H9 (cell line): ENCODE measurements around the gene FPR1. TPM values are rescaled to one million over a fixed set of nuclear protein-coding genes. Genes with fewer than 3 reads are reported as not detected.

Experiments
- DNase-seq: peaks from one replicate; pipeline ENCODE4 v3.0.0-alpha.2; 2017
- H2AFZ ChIP-seq: one replicate; pipeline ENCODE4 v1.6.1; 2013; ENCODE audit warnings: mild to moderate bottlenecking, low read length, control low read depth, moderate library complexity
- H2AK5ac ChIP-seq: 2 replicates; pipeline ENCODE4 v1.6.1; 2013; ENCODE audit warnings: low read length, control low read depth, mixed read lengths; ENCODE audit not compliant: insufficient read length
- H2BK120ac ChIP-seq: one replicate; pipeline ENCODE4 v1.6.1; 2013; ENCODE audit warnings: low read depth, mild to moderate bottlenecking, low read length, control low read depth, inconsistent platforms; ENCODE audit not compliant: poor library complexity, severe bottlenecking
- H2BK12ac ChIP-seq: 2 replicates; pipeline ENCODE4 v1.6.1; 2013; ENCODE audit warnings: low read length, control low read depth, mixed read lengths, low read depth; ENCODE audit not compliant: insufficient read length
- H2BK15ac ChIP-seq: 2 replicates; pipeline ENCODE4 v1.6.1; 2013; ENCODE audit warnings: low read depth, low read length, control low read depth
- H2BK20ac ChIP-seq: one replicate; pipeline ENCODE4 v1.6.1; 2013; ENCODE audit warnings: low read depth, mild to moderate bottlenecking, low read length, control low read depth, inconsistent platforms; ENCODE audit not compliant: poor library complexity, severe bottlenecking
- H2BK5ac ChIP-seq: 2 replicates; pipeline ENCODE4 v1.6.1; 2013; ENCODE audit warnings: low read length, control low read depth, mixed read lengths; ENCODE audit not compliant: insufficient read length
- H3K14ac ChIP-seq: 2 replicates; pipeline ENCODE4 v1.6.1; 2013; ENCODE audit warnings: low read length, control low read depth; ENCODE audit not compliant: insufficient read depth
- H3K18ac ChIP-seq: 2 replicates; pipeline ENCODE4 v1.6.1; 2013; ENCODE audit warnings: low read depth, mild to moderate bottlenecking, mixed read lengths, low read length, control low read depth; ENCODE audit not compliant: insufficient read length
- H3K23ac ChIP-seq: 2 replicates; pipeline ENCODE4 v1.6.1; 2013; ENCODE audit warnings: low read length, control low read depth, mixed read lengths, low read depth; ENCODE audit not compliant: insufficient read length
- H3K23me2 ChIP-seq: 2 replicates; pipeline ENCODE4 v1.6.1; 2013; ENCODE audit warnings: low read depth, mild to moderate bottlenecking, mixed read lengths, low read length, control low read depth; ENCODE audit not compliant: insufficient read length, poor library complexity, severe bottlenecking
- H3K27ac ChIP-seq: 2 replicates; pipeline ENCODE4 v1.5.1; 2013; ENCODE audit warnings: low read length, control low read depth, mixed read lengths, low read depth; ENCODE audit not compliant: insufficient read length
- H3K27me3 ChIP-seq: 2 replicates; pipeline ENCODE4 v1.6.1; 2013; ENCODE audit warnings: low read length, control low read depth, inconsistent platforms; ENCODE audit not compliant: insufficient read depth
- H3K4ac ChIP-seq: 2 replicates; pipeline ENCODE4 v1.6.1; 2013; ENCODE audit warnings: low read depth, mild to moderate bottlenecking, control low read depth, inconsistent platforms, low read length, moderate library complexity
- H3K4me1 ChIP-seq: 2 replicates; pipeline ENCODE4 v1.6.1; 2013; ENCODE audit warnings: low read length, control low read depth, inconsistent platforms; ENCODE audit not compliant: insufficient read depth
- H3K4me2 ChIP-seq: 2 replicates; pipeline ENCODE4 v1.6.1; 2013; ENCODE audit warnings: low read length, control low read depth, mixed read lengths; ENCODE audit not compliant: insufficient read length, insufficient read depth
- H3K56ac ChIP-seq: 2 replicates; pipeline ENCODE4 v1.6.1; 2013; ENCODE audit warnings: low read depth, mild to moderate bottlenecking, mixed read lengths, low read length, control low read depth; ENCODE audit not compliant: insufficient read length
- H3K79me1 ChIP-seq: 2 replicates; pipeline ENCODE4 v1.6.1; 2013; ENCODE audit warnings: low read depth, mild to moderate bottlenecking, moderate library complexity, low read length, control low read depth, inconsistent platforms; ENCODE audit not compliant: insufficient read depth, poor library complexity, severe bottlenecking
- H3K79me2 ChIP-seq: 2 replicates; pipeline ENCODE4 v1.6.1; 2013; ENCODE audit warnings: low read length, control low read depth, inconsistent platforms; ENCODE audit not compliant: insufficient read depth
- H3K9ac ChIP-seq: 2 replicates; pipeline ENCODE4 v1.6.1; 2013; ENCODE audit warnings: low read length, control low read depth, mixed read lengths; ENCODE audit not compliant: insufficient read length; ENCODE audit errors: extremely low read depth
- H3K9me3 ChIP-seq: one replicate; pipeline ENCODE4 v1.6.1; 2013; ENCODE audit warnings: low read depth, low read length, inconsistent platforms; ENCODE audit not compliant: control insufficient read depth
- H3T11ph ChIP-seq: one replicate; pipeline ENCODE4 v1.6.1; 2013; ENCODE audit warnings: mild to moderate bottlenecking, low read length, control low read depth, inconsistent platforms
- H4K20me1 ChIP-seq: one replicate; pipeline ENCODE4 v1.6.1; 2013; ENCODE audit not compliant: control insufficient read depth, insufficient read length, insufficient read depth
- H4K5ac ChIP-seq: 2 replicates; pipeline ENCODE4 v1.6.1; 2013; ENCODE audit warnings: low read depth, mild to moderate bottlenecking, mixed read lengths, low read length, control low read depth; ENCODE audit not compliant: insufficient read length
- H4K8ac ChIP-seq: replicated peaks from 2 replicates; pipeline ENCODE4 v1.6.1; 2013; ENCODE audit warnings: low read length, control low read depth, mixed read lengths, low read depth; ENCODE audit not compliant: insufficient read length
- H4K91ac ChIP-seq: 2 replicates; pipeline ENCODE4 v1.6.1; 2013; ENCODE audit warnings: low read depth, mild to moderate bottlenecking, moderate library complexity, mixed read lengths, low read length, control low read depth; ENCODE audit not compliant: insufficient read length
- H3K27ac Mint-ChIP-seq, 3 experiments: 2 replicates in 2 of 3; 3 replicates in 1 of 3; pipeline ENCODE4 v1.8.0; 2020 to 2021; ENCODE audit warnings: mixed read lengths in 3 of 3, mild to moderate bottlenecking in 1 of 3, moderate library complexity in 1 of 3
- H3K27me3 Mint-ChIP-seq: 2 replicates; pipeline ENCODE4 v1.8.0; 2021; ENCODE audit warnings: low read depth, mild to moderate bottlenecking, moderate library complexity, mixed read lengths
- H3K36me3 Mint-ChIP-seq, 3 experiments: 2 replicates in 2 of 3; 3 replicates in 1 of 3; pipeline ENCODE4 v1.8.0; 2020 to 2021; ENCODE audit warnings: low read depth in 3 of 3, mixed read lengths in 3 of 3; ENCODE audit not compliant: insufficient read depth in 1 of 3
- H3K4me1 Mint-ChIP-seq, 2 experiments: 2 replicates each; pipeline ENCODE4 v1.8.0; 2020; ENCODE audit warnings: mixed read lengths in 2 of 2
- H3K4me3 Mint-ChIP-seq, 2 experiments: 2 replicates in 1 of 2; 3 replicates in 1 of 2; pipeline ENCODE4 v1.8.0; 2020 to 2021; ENCODE audit warnings: mild to moderate bottlenecking in 2 of 2, mixed read lengths in 2 of 2, moderate library complexity in 1 of 2
- H3K9me3 Mint-ChIP-seq, 2 experiments: 2 replicates in 1 of 2; 3 replicates in 1 of 2; pipeline ENCODE4 v1.8.0; 2020; ENCODE audit warnings: mild to moderate bottlenecking in 2 of 2, mixed read lengths in 2 of 2, moderate library complexity in 1 of 2
- CTCF ChIP-seq: fragments of 200-600 bp; sonication (generic); conservative IDR thresholded peaks from 3 replicates; pipeline ENCODE4 v1.8.0; 2021; ENCODE audit warnings: antibody characterized with exemption, mild to moderate bottlenecking
- WGBS: extraction: QIAGEN DNeasy Blood & Tissue Kit; methylation state at CpG from one replicate; pipeline ENCODE4 v1.1.7; 2013; ENCODE audit warnings: missing lambda C conversion rate, low lambda C conversion rate, mixed read lengths; ENCODE audit not compliant: insufficient read length; ENCODE audit errors: extremely low coverage; 5-methylcytosine and 5-hydroxymethylcytosine counted together
- long read RNA-seq: library from polyadenylated mRNA; unstranded; transcript quantifications from one replicate; pipeline ENCODE4 v2.0.0, GENCODE V29; 2020
- total RNA-seq: library from RNA; stranded (reverse); gene quantifications from 2 replicates; pipeline ENCODE4 v1.2.1, GENCODE V29; 2021

FPR1 gene
- not detected in 2 replicates for total RNA-seq
- long read RNA-seq: 0 reads

DNA sequence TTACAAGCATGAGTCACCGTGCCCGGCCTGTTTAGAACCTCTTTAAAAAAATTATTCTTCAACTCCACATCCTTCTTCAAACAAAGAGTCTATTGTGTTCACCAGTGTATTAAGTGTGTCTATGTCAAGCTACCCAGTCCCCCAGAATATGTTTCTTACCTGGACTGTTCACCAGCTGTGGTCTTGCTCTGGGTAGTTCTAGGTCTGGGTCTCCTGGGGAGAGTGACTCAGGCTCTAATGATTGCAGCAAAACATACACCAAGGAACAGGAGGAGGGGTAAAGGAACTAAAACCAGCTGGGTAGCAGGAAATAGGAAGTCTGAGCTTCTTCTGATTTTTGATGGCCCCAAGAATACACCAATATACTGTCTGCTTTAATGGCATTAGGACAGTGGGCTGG lies at the start of gene FPR1:
FPR1 (minus strand) TSS at position 224 of the 400 bp plus-strand sequence. CDS start 4,884 bp downstream, outside the sequence.
- Histone ChIP-seq H3K4me2 (no peak within 1 kb of the TSS), H2BK20ac (no peak within 1 kb of the TSS), H3K14ac (no peak within 1 kb of the TSS), H3K23me2 (no peaks in the 10 kb centered on the region), H3K27me3 (no peaks in the 10 kb centered on the region), H3K9ac (no peak within 1 kb of the TSS), H3K4ac (no peak within 1 kb of the TSS), H2AK5ac (no peak within 1 kb of the TSS), H3K56ac (no peak within 1 kb of the TSS), H3K79me1 (no peaks in the 10 kb centered on the region), H3K23ac (no peak within 1 kb of the TSS), H3K79me2 (no peaks in the 10 kb centered on the region), H2BK15ac (no peak within 1 kb of the TSS), H3K18ac (no peak within 1 kb of the TSS), H4K20me1 (no peaks in the 10 kb centered on the region), H2AFZ (no peak within 1 kb of the TSS), H4K91ac (no peak within 1 kb of the TSS), H2BK5ac (no peak within 1 kb of the TSS), H3K9me3 (no peaks in the 10 kb centered on the region), H4K8ac (no peak within 1 kb of the TSS), H3K27ac (no peak within 1 kb of the TSS), H2BK12ac (no peak within 1 kb of the TSS), H2BK120ac (no peak within 1 kb of the TSS), H3K4me1 (no peaks in the 10 kb centered on the region), H3T11ph (no peak within 1 kb of the TSS), H4K5ac (no peak within 1 kb of the TSS)
- DNase-seq: no peak
- Mint-ChIP-seq H3K4me1 (no peaks in the 10 kb centered on the region), H3K4me3 (no peak within 1 kb of the TSS; a peak in 1 of 5 replicates), H3K27me3 (peaks cover 18% of the 10 kb centered on the region), H3K36me3 (peaks cover 0 to 2% (median 0%) of the 10 kb centered on the region in 3 experiments; a peak in 1 of 7 replicates), H3K9me3 (peaks cover 43 to 90% of the 10 kb centered on the region in 2 experiments), H3K27ac (no peak within 1 kb of the TSS; a peak in 1 of 7 replicates)
- WGBS: no CpG with 5 or more reads among the region's 2 CpGs
- no peak for TF ChIP-seq CTCF
